KMS-11 (cell line): ENCODE measurements around the gene TPGS2.

Experiments
- H2AFZ ChIP-seq: fragments of 200-600 bp; sonication (generic); 2 replicates; pipeline ENCODE4 v1.6.1; 2016; ENCODE audit warnings: antibody characterized with exemption, mixed run types, low read depth
- H3K27ac ChIP-seq: fragments of 200-600 bp; sonication (generic); 2 replicates; pipeline ENCODE4 v1.6.1; 2016; ENCODE audit warnings: mild to moderate bottlenecking, mixed run types
- H3K27me3 ChIP-seq: fragments of 200-600 bp; sonication (generic); 2 replicates; pipeline ENCODE4 v1.6.1; 2017; ENCODE audit warnings: mild to moderate bottlenecking, low read depth, mixed run types, moderate library complexity; ENCODE audit not compliant: insufficient read depth
- H3K36me3 ChIP-seq: fragments of 200-600 bp; sonication (generic); 2 replicates; pipeline ENCODE4 v1.6.1; 2017; ENCODE audit warnings: mild to moderate bottlenecking, mixed run types; ENCODE audit not compliant: insufficient read depth
- H3K4me1 ChIP-seq: fragments of 200-600 bp; sonication (generic); 2 replicates; pipeline ENCODE4 v1.6.1; 2016; ENCODE audit warnings: mild to moderate bottlenecking, low read depth, mixed run types; ENCODE audit not compliant: poor library complexity, severe bottlenecking
- H3K4me2 ChIP-seq: fragments of 200-600 bp; sonication (generic); 2 replicates; pipeline ENCODE4 v1.7.0; 2016; ENCODE audit warnings: mild to moderate bottlenecking, mixed run types
- H3K4me3 ChIP-seq: fragments of 200-600 bp; sonication (generic); IDR thresholded peaks from 2 replicates; pipeline ENCODE4 v1.6.1; 2017; ENCODE audit warnings: low read depth, low read length, mixed read lengths; ENCODE audit not compliant: insufficient read depth
- H3K79me2 ChIP-seq: fragments of 200-600 bp; sonication (generic); 2 replicates; pipeline ENCODE4 v1.6.1; 2016; ENCODE audit warnings: low read depth, mixed run types; ENCODE audit not compliant: insufficient read depth
- H3K9ac ChIP-seq: fragments of 200-600 bp; sonication (generic); 2 replicates; pipeline ENCODE4 v1.6.1; 2016; ENCODE audit warnings: mild to moderate bottlenecking, mixed run types
- H4K20me1 ChIP-seq: fragments of 200-600 bp; sonication (generic); 2 replicates; pipeline ENCODE4 v1.6.1; 2016; ENCODE audit warnings: mild to moderate bottlenecking, mixed run types; ENCODE audit not compliant: insufficient read depth
- TF ChIP-seq, protein P1 (sequence below): fragments of 200-600 bp; sonication (generic); conservative IDR thresholded peaks from 2 replicates; pipeline ENCODE4 v1.6.1; 2017; ENCODE audit warnings: low read depth, mild to moderate bottlenecking, antibody characterized with exemption, low read length, moderate library complexity, mixed read lengths

The TPGS2 gene

DNA sequence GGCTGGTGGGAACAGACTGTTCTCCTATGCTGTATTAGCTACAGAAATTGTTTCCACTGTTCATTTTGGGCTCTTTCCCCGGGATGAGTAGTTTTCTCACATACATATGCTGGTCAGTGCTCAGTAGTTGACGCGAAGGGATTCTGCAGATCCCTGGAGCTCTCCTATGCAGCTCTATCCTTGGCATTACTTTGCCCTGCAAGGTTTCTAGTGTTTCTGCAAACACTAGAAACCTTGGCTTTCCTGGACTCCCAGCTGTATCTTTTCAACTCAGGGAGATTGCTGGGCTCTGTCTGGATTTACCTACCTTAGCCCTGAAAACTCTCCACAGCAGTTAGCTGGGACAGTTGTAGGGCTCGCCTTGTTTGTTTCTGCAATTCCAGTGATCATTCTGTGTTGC is 11.0 kb upstream of the TPGS2 start:
- TF ChIP-seq, protein P1, sequence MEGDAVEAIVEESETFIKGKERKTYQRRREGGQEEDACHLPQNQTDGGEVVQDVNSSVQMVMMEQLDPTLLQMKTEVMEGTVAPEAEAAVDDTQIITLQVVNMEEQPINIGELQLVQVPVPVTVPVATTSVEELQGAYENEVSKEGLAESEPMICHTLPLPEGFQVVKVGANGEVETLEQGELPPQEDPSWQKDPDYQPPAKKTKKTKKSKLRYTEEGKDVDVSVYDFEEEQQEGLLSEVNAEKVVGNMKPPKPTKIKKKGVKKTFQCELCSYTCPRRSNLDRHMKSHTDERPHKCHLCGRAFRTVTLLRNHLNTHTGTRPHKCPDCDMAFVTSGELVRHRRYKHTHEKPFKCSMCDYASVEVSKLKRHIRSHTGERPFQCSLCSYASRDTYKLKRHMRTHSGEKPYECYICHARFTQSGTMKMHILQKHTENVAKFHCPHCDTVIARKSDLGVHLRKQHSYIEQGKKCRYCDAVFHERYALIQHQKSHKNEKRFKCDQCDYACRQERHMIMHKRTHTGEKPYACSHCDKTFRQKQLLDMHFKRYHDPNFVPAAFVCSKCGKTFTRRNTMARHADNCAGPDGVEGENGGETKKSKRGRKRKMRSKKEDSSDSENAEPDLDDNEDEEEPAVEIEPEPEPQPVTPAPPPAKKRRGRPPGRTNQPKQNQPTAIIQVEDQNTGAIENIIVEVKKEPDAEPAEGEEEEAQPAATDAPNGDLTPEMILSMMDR, result no peak
- no peaks in the 10 kb centered on the region; the same call in 1 of the 2 replicates for H3K36me3 ChIP-seq

DNA sequence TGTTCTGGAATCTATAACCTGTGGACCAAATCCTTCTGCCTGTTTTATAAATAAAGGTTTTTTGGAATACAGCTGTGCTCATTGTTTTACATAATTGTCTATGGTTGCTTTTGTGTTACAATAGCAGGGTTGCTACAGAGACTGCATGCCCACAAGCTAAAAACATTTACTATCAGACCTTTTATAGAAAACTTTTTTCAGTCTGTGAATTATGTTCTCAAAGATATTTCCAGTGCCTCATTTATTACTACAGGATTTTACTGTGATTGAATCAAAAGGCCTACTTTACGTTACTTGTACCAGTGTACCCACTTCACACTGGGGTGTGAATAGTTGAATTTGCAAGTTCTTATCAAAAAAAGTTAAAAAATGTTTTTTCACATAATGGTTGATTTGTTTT is 7.1 kb upstream of the TPGS2 start:
- no peak overlapping the region for H3K27ac ChIP-seq
- H3K4me3 ChIP-seq, result no peak overlapping the region
- no peaks in the 10 kb centered on the region for H4K20me1 ChIP-seq
- H3K4me1 ChIP-seq, result peaks cover 3% of the 10 kb centered on the region
- H3K4me2 ChIP-seq, result no peak overlapping the region
- H3K9ac ChIP-seq, result no peak overlapping the region
- H3K79me2 ChIP-seq, result no peaks in the 10 kb centered on the region; the same call in 1 of the 2 replicates
- TF ChIP-seq, protein P1, result no peak
- H3K36me3 ChIP-seq, result no peaks in the 10 kb centered on the region
- no peaks in the 10 kb centered on the region for H3K27me3 ChIP-seq
- no peak overlapping the region for H2AFZ ChIP-seq

More for the DNA sequence above, 11.0 kb upstream of the TPGS2 start:
- Histone ChIP-seq H3K27ac (no peak overlapping the region), H3K9ac (no peak overlapping the region), H2AFZ (no peak overlapping the region), H3K4me1 (no peaks in the 10 kb centered on the region), H3K4me2 (no peak overlapping the region), H3K79me2 (no peaks in the 10 kb centered on the region), H3K4me3 (no peak overlapping the region), H4K20me1 (no peaks in the 10 kb centered on the region), H3K27me3 (no peaks in the 10 kb centered on the region)

DNA sequence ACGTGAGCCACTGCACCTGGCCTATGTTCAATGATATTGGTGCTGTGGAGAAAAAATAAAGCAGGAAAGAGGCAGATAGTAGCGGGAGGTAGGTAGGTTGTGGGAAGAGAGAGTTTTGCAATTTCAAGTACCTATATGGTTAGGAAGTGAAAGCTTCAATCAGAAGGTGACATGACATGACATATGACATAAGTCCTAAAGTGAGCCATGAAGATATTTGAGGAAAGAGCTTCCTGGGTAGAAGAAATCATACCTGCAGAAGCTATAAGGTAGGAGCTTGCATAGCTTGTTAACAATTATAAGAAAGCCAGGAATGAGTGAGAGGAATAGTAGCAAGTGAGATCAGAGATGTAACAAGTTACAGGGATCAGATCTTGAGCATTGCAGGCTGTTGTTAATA is 4.3 kb upstream of the TPGS2 start:
- H3K4me1 ChIP-seq, result peaks cover 14% of the 10 kb centered on the region
- H3K9ac ChIP-seq, result no peak overlapping the region
- H3K27me3 ChIP-seq, result no peaks in the 10 kb centered on the region
- H4K20me1 ChIP-seq, result no peaks in the 10 kb centered on the region
- H3K36me3 ChIP-seq, result no peaks in the 10 kb centered on the region
- H2AFZ ChIP-seq, result no peak overlapping the region
- H3K27ac ChIP-seq, result no peak overlapping the region
- peaks cover 1% of the 10 kb centered on the region; the same call in 1 of the 2 replicates for H3K79me2 ChIP-seq
- no peak overlapping the region for H3K4me3 ChIP-seq
- H3K4me2 ChIP-seq, result no peak overlapping the region
- TF ChIP-seq, protein P1, result no peak

DNA sequence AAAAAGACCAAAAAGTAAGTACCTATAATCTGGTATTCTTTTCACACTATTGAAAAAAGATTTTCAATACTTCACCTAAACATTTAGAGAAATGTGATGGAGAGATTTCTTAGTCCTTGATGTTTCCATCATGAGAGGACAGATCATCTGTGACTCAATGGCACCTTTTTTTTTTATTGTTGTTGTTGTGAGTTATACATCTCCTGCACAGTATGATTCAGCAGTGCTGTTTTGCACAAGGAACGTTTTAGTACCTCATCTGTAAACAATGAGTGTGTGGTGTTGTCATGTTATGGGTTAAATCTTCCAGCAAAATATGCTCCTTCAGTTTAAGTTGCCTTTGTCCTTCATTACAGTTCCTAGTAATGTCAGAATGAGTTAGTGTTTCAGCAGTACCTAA is 2.3 kb upstream of the TPGS2 start:
- H4K20me1 ChIP-seq, result no peaks in the 10 kb centered on the region
- peak overlapping the region; percentile 67; the same call in 1 of the 2 replicates for H3K4me2 ChIP-seq
- no peaks in the 10 kb centered on the region for H3K27me3 ChIP-seq
- H3K27ac ChIP-seq, result no peak overlapping the region
- H2AFZ ChIP-seq, result no peak overlapping the region
- no peak overlapping the region for H3K9ac ChIP-seq
- no peaks in the 10 kb centered on the region for H3K36me3 ChIP-seq
- TF ChIP-seq, protein P1, result no peak
- peaks cover 21% of the 10 kb centered on the region for H3K79me2 ChIP-seq
- no peak overlapping the region for H3K4me3 ChIP-seq
- peaks cover 23% of the 10 kb centered on the region for H3K4me1 ChIP-seq
